ENCODE results near the gene IQGAP3.
"Not testable (repeated sequence)": the region's sequence is repeated elsewhere in the genome, so short reads cannot be mapped to it uniquely, and the experiment has no call there.

The IQGAP3 gene

DNA sequence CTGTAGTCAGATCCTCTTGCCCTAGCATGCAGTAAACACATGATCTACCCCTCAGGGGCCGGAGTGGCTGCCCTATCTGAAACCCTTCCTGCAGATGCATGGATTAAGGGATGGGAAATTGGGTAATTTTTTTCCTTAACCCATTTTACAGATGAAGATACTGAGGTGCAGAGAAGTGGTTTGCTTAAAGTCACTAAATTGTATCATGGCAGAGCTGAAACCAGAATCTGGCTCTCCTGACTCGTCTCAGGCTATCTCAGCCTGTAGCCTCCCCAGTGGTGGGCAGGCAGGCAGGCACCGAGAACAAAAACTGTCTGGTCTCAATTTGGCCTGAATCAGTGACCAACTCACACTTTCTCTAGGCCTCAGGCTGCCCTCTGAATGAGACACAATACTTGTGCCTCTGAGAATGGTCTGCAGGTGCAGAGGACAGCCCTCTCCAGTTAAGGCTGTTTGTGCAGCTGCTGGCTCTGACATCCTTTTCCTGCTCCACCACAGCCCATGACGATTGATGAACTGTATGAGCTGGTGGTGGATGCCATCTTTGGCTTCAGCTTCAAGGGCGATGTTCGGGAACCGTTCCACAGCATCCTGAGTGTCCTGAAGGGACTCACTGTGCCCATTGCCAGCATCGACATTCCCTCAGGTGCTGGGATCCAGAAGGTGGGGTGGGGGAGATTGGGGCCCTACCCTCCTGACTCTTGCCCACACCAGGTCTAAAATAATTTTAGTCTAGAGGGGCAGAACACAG, 20.7 kb upstream of the IQGAP3 start:
- no peak for DNase-seq (ENCODE audit: low spot score)

- no peak for DNase-seq (ENCODE audit: low spot score)
These were observed 20.0 kb upstream of the IQGAP3 start for GRCh38 chr1:156592158-156592909.

DNA sequence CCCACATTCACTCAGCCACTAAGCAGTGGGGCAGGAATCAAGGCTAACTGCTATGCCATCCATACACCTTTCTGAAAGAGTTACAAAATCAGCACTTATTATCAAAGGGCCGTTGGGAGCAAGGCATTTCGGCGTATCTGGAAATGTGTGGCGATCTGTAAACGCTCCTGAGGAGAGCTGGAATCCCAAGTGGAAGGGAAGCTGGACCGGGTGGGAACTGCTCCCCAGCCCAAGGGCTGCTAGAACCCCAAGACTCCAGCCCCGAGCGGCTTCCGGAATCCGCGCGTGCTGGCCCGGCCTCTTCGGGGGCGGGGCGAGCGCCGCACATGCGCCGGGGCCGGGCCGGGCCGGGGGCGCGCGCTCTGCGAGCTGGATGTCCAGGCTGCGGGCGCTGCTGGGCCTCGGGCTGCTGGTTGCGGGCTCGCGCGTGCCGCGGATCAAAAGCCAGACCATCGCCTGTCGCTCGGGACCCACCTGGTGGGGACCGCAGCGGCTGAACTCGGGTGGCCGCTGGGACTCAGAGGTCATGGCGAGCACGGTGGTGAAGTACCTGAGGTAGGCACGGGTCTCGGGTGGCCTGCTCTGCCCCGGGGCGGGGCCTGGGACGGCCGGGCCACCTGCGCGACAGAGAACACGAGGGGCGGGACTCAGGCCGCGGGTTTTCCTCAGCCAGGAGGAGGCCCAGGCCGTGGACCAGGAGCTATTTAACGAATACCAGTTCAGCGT, 19.2 kb upstream of the IQGAP3 start, which contains the start of gene NAXE:
Gene NAXE, plus strand, starts transcription at position 345 of the 726 bp plus-strand sequence. Its CDS starts 29 bp downstream, at position 374.
- peak; percentile 65 for DNase-seq (ENCODE audit: low spot score)

- DNase-seq (ENCODE audit: low spot score) = no peak
These were observed 18.7 kb upstream of the IQGAP3 start for GRCh38 chr1:156591181-156591431.

GRCh38 chr1:156590326-156591180, 18.2 kb upstream of the IQGAP3 start:
- DNase-seq (ENCODE audit: low spot score) = no peak

DNA sequence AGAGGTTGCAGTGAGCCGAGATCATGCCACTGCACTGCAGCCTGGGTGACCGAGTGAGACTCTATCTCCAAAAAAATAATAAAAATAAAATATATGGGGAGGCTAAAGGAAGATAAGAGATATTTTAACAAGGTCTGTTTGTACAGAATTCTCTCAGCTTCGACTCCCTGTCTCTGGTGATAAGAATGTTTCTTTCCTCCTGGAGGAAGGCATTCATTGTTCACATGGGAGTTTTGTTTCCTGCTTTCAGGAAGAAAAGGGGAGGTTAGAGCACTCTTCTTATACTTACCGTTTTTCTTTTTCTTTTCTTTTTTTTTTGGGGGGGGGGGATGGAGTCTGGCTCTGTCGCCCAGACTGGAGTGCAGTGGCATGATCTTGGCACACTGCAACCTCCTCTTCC, 17.2 kb upstream of the IQGAP3 start:
- no peak for DNase-seq (ENCODE audit: low spot score)

DNA sequence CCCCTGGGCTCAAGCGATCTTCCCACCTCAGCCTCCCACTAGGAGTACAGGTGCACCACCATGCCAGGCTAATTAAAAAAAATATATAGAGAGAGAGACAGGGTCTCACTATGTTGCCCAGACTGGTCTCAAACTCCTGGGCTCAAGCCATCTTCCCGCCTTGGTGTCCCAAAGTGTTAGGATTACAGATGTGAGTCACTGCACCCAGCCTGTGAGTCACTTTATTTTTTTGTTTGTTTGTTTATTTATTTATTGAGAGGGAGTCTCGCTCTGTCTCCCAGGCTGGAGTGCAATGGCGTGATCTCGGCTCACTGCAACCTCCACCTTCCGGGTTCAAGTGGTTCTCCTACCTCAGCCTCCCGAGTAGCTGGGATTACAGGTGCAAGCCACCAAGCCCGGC, 15.6 kb upstream of the IQGAP3 start:
- not testable (repeated sequence) for DNase-seq (ENCODE audit: low spot score)

DNA sequence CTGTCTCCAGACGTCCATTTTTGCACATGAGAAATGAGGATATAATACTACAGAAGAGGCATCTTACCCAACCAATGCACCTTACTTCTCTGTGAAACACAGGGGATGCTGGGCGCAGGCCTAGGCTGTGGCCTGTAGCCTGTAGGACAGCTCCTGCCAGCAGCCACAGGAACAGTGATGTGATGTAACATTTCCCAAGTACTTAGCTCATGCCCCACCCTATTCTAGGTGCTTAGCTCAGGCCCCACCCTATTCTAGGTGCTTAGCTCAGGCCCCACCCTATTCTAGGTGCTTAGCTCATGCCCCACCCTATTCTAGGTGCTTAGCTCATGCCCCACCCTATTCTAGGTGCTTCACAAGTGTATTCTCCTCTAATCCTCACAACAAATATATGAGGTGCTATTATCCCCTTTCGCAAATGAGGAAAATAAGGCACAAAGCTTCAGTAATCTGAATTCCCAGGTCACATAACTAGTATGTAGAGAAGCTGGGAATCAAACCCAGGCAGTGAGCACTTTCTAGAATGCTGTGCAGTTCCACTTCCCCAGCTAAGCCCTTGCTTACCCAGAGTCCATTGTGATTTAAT, 14.6 kb upstream of the IQGAP3 start:
- DNase-seq (ENCODE audit: low spot score) = no peak

DNA sequence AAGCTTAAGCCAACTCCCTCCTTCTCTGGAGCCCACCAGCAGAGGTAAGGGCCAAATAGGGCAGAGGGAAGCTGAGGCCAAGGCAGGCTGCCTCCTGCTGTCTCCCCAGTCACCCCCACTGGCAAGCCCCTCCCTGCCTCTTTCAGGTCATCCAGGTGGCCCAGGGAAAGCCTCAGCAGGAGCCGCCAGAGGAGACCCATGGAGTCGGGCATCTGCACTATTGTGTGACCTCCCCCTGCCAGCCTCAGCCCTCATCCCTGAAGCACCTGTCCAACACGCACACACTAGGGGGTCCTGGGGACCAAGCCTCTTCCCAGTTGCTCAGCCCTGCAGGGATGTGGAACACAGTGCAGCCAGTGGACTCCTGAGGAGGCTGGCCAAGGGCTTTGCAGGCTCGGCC, 14.0 kb upstream of the IQGAP3 start:
- DNase-seq (ENCODE audit: low spot score) = no peak

GRCh38 chr1:156584813-156585212, 12.4 kb upstream of the IQGAP3 start:
- no peak for DNase-seq (ENCODE audit: low spot score)

- DNase-seq (ENCODE audit: low spot score) = peak; percentile 81
These were observed 11.7 kb upstream of the IQGAP3 start for GRCh38 chr1:156583821-156584622.

- DNase-seq (ENCODE audit: low spot score) = no peak
These were observed 10.1 kb upstream of the IQGAP3 start for GRCh38 chr1:156582388-156583017.

DNA sequence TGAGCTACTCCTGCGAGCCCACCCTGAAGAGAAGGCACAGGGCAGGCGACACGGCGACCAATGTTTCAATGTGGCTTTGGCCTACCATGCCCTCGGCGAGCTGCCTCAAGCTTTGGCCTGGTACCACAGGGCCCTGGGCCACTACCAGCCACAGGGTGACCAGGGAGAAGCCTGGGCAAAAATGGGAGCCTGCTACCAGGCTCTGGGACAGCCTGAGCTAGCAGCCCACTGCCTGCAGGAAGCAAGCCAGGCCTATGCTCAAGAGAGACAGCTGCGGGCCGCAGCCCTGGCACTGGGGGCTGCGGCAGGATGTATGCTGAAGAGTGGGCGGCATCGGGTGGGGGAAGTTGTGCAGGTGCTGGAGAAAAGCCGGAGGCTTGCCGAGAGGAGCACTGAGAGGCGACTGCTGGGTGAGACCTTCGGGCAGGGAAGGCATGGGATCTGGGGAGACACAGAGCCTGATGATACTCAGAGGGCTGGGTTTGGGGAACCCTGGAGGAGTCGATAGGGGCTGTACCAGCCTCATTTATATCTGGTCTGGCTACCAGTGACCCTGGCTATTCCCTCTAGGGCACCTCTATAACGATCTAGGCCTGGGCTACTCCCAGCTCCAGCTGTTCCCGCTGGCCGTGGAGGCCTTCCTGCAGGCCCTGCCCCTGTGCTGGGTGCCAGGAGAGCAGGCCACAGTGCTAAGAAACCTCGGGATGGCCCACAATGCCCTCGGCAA, 9.5 kb upstream of the IQGAP3 start:
- DNase-seq (ENCODE audit: low spot score) = no peak

GRCh38 chr1:156579472-156579871, 7.1 kb upstream of the IQGAP3 start, which contains the start of gene TTC24:
Gene TTC24 (plus strand): TSS chr1:156579723. CDS start chr1:156581365, 1,642 bp downstream.
- DNase-seq (ENCODE audit: low spot score) = no peak

GRCh38 chr1:156578055-156578454, 5.7 kb upstream of the IQGAP3 start:
- no peak for DNase-seq (ENCODE audit: low spot score)

DNA sequence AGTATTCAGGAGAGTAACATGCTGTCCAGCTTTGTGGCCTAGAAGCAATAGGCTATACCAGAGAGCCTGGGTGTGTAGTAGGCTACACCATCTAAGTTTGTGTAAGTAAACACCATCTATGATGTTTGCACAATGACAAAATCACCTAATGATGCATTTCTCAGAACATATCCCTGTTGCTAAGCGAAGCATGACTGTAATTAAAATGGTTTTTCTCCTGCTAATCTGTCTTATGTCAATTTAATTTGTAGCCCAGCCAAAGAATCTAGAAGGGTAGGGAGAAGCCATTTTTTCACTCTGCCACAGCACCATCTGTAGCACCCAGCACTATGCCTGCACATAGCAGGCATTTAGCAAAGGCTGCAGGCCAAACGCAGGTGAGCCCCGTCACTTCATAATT, 5.2 kb upstream of the IQGAP3 start:
- no peak for DNase-seq (ENCODE audit: low spot score)

DNA sequence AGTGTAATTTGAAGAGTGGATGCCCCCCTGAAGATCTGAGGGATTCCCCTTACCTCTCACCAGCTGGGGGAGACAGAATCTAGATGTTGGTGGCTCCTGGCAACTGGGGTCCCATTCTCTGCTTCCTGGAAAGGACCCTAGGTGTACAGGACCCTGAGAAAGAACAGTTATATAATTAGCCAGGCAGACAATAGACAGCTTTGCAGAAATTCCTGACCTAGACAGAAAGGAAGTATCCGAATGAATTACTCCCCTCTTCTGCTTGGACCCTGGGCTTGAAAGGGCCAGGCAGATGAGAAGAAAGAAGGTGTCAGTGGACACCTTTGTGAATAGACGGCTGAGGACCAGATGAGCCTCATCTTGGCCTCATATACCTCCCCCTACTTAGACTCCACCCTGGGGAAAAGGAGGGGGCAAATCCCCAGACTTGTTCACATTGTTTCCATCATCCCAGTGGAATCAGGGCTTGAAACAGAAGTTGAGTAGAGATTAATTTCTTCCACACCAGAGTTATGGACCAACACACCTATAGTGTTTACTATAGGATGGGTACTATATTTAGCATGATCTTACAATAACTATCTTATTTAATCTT, 1.8 kb upstream of the IQGAP3 start:
- DNase-seq (ENCODE audit: low spot score) = no peak

DNA sequence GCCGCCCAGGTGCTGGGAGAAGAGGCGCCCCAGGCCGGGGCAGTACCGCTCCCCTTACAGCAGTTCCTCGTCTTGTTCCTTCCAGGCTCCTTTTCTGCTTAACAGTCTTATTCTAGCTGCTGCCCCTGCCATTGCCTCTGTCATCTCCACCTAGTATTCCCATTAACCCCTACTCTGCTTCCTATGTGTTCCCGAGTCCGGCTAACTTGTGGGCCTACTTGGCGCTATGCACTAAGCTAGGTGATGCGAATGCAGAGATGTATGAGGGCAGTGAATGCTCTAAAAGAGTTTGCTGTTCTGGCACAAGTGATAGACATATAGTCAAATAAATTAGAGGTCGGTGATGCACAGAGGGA, 276 bp upstream of the IQGAP3 start:
- DNase-seq (ENCODE audit: low spot score) = no peak

GRCh38 chr1:156571261-156571852, 1.0 kb downstream of the IQGAP3 start:
- no peak for DNase-seq (ENCODE audit: low spot score)
